ENCODE measurements around the gene AKT3. TPM values are rescaled to one million over a fixed set of nuclear protein-coding genes. Genes with fewer than 3 reads are reported as not detected.

AKT3 gene
- total RNA-seq, 1 donor from 2014 or later: 38.5 TPM

- Mint-ChIP-seq H3K4me3 (no peak overlapping the region), H3K9me3 (no peaks in the 10 kb centered on the region), H3K27ac (no peak overlapping the region), H3K27me3 (no peaks in the 10 kb centered on the region), H3K36me3 (ENCODE audit: low read depth) (peaks cover 2% of the 10 kb centered on the region), H3K4me1 (peaks cover 2% of the 10 kb centered on the region)
- DNase-seq: no peak
- intact Hi-C loops (cut with micrococcal nuclease): loop anchor here (1.0 to 10.0 kb wide), 5 partner anchors 163 to 527 kb away; no protein-coding TSS in a partner anchor
These were observed 101.8 kb downstream of the AKT3 start for GRCh38 chr1:243748227-243748626.

DNA sequence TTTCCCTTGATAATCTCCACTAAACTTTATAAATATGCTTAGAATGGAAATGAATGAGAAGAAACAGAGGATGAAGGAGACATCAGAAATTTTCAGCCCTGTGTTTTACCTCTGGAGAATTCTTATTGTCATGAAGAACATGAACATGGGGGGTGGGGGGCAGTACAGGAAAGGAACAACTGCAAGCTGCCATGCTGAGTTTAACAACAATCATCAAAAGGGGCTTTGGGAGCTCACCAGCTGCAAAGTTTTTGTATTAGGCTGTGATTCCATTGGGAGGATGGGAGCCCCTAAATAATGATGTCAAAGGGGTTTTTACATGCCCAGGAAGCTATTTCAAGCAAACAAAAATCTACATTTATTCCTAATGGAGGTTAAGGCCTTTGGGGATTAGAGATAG is 103.3 kb downstream of the AKT3 start:
- intact Hi-C loops (cut with micrococcal nuclease): loop anchor here (10.0 kb wide), 4 partner anchors 162 to 528 kb away; no protein-coding TSS in a partner anchor
- H3K9me3 Mint-ChIP-seq: no peaks in the 10 kb centered on the region
- no peak overlapping the region for H3K27ac Mint-ChIP-seq
- no peak for DNase-seq
- peaks cover 2% of the 10 kb centered on the region for H3K4me1 Mint-ChIP-seq
- H3K4me3 Mint-ChIP-seq: no peak overlapping the region
- no peaks in the 10 kb centered on the region for H3K27me3 Mint-ChIP-seq
- H3K36me3 Mint-ChIP-seq (ENCODE audit: low read depth): peaks cover 5% of the 10 kb centered on the region

DNA sequence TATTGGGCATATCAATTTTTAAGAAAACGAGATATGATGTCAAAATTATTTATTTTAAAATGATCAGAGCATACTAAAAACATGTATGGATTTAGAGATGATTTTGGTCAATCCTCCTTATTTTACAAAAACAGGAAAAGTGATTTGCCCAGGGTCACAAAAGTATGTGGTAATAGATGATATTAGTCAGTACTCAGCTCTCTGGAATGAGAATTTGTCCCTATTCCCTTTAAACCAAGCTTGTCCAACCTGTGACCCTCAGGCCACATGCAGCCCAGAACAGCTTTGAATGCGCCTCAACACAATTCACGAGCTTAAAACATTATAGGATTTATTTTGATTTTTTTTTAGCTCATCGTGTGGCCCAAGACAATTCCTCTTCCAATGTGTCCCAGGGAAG is 104.7 kb downstream of the AKT3 start:
- no peak for DNase-seq
- Mint-ChIP-seq H3K27me3 (no peaks in the 10 kb centered on the region), H3K27ac (no peak overlapping the region), H3K4me1 (no peaks in the 10 kb centered on the region), H3K9me3 (no peaks in the 10 kb centered on the region), H3K36me3 (ENCODE audit: low read depth) (peaks cover 5% of the 10 kb centered on the region), H3K4me3 (no peak overlapping the region)
- intact Hi-C loops (cut with micrococcal nuclease): loop anchor here (10.0 kb wide), 4 partner anchors 161 to 529 kb away; no protein-coding TSS in a partner anchor

DNA sequence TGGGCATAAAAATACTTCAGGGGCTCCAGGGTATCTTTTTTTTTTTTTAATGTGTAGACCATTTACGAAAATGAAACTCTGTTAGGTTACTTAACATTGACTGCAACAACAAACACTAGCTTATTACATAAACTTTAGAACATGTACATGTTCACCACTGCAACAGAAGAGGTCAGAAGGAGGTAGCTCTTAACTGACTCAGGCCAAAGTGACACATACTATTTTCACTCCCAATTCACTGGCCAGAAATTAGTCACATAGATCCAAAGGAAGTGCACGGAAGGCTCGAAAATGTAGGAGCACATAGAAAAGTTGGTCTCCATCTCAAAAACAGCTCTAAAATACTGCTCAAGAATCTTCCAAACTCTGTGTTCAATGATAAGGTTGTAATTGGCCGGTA is 107.2 kb downstream of the AKT3 start:
- intact Hi-C loops (cut with micrococcal nuclease): loop anchor here (10.0 kb wide), 4 partner anchors 158 to 532 kb away; no protein-coding TSS in a partner anchor
- no peak for DNase-seq
- peaks cover 4% of the 10 kb centered on the region for H3K4me1 Mint-ChIP-seq
- H3K4me3 Mint-ChIP-seq: no peak overlapping the region
- peaks cover 5% of the 10 kb centered on the region for H3K36me3 Mint-ChIP-seq (ENCODE audit: low read depth)
- H3K9me3 Mint-ChIP-seq: no peaks in the 10 kb centered on the region
- H3K27me3 Mint-ChIP-seq: no peaks in the 10 kb centered on the region
- no peak overlapping the region for H3K27ac Mint-ChIP-seq

GRCh38 chr1:243740255-243740999 is 109.6 kb downstream of the AKT3 start:
- Mint-ChIP-seq H3K9me3 (no peaks in the 10 kb centered on the region), H3K27ac (no peak overlapping the region), H3K27me3 (no peaks in the 10 kb centered on the region), H3K4me3 (no peak overlapping the region), H3K36me3 (ENCODE audit: low read depth) (peaks cover 5% of the 10 kb centered on the region), H3K4me1 (peaks cover 6% of the 10 kb centered on the region)
- intact Hi-C loops (cut with micrococcal nuclease): loop anchor here (10.0 kb wide), 4 partner anchors 156 to 534 kb away; no protein-coding TSS in a partner anchor
- DNase-seq: no peak

GRCh38 chr1:243739335-243740003 is 110.6 kb downstream of the AKT3 start:
- DNase-seq: no peak
- peaks cover 5% of the 10 kb centered on the region for H3K36me3 Mint-ChIP-seq (ENCODE audit: low read depth)
- H3K27ac Mint-ChIP-seq: no peak overlapping the region
- H3K4me1 Mint-ChIP-seq: peaks cover 6% of the 10 kb centered on the region
- H3K27me3 Mint-ChIP-seq: no peaks in the 10 kb centered on the region
- no peak overlapping the region for H3K4me3 Mint-ChIP-seq
- H3K9me3 Mint-ChIP-seq: no peaks in the 10 kb centered on the region
- intact Hi-C loops (cut with micrococcal nuclease): loop anchor here (10.0 kb wide), 4 partner anchors 155 to 535 kb away; no protein-coding TSS in a partner anchor

- no peak for DNase-seq
- Mint-ChIP-seq H3K27ac (no peak overlapping the region), H3K27me3 (no peaks in the 10 kb centered on the region), H3K9me3 (no peaks in the 10 kb centered on the region), H3K36me3 (ENCODE audit: low read depth) (peaks cover 4% of the 10 kb centered on the region), H3K4me1 (peaks cover 7% of the 10 kb centered on the region), H3K4me3 (no peak overlapping the region)
- intact Hi-C loops (cut with micrococcal nuclease): no loop called here
These were observed 112.0 kb downstream of the AKT3 start for GRCh38 chr1:243738020-243738419.

DNA sequence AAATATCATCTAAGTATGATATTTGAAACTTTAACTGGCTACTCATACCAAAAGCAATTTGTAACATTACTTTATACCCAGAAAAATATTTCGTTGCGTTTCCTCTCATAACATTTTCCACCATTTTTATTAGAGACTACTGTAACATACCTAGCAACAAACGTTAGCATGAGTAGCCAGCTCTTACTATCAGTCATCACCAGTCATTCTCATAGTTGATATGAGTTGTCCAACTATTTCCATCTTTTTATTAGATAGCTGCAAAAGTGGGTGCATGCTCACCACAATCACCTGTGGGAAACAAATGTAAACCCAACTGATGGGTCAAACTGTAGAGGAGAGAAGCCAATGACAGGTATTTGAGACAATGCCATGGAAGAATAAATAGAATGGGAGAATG is 114.6 kb downstream of the AKT3 start:
- Mint-ChIP-seq H3K4me1 (peaks cover 9% of the 10 kb centered on the region), H3K4me3 (no peak overlapping the region), H3K36me3 (ENCODE audit: low read depth) (peaks cover 2% of the 10 kb centered on the region), H3K27me3 (no peaks in the 10 kb centered on the region), H3K9me3 (no peaks in the 10 kb centered on the region), H3K27ac (no peak overlapping the region)
- DNase-seq: no peak
- intact Hi-C loops (cut with micrococcal nuclease): no loop called here

GRCh38 chr1:243734308-243734695 is 115.7 kb downstream of the AKT3 start:
- no peak for DNase-seq
- Mint-ChIP-seq H3K36me3 (ENCODE audit: low read depth) (peaks cover 2% of the 10 kb centered on the region), H3K27me3 (no peaks in the 10 kb centered on the region), H3K27ac (no peak overlapping the region), H3K4me3 (no peak overlapping the region), H3K9me3 (peaks cover 6% of the 10 kb centered on the region), H3K4me1 (peaks cover 5% of the 10 kb centered on the region)
- intact Hi-C loops (cut with micrococcal nuclease): no loop called here

- peaks cover 5% of the 10 kb centered on the region for H3K4me1 Mint-ChIP-seq
- no peaks in the 10 kb centered on the region for H3K27me3 Mint-ChIP-seq
- DNase-seq: no peak
- H3K27ac Mint-ChIP-seq: no peak overlapping the region
- intact Hi-C loops (cut with micrococcal nuclease): no loop called here
- no peak overlapping the region for H3K4me3 Mint-ChIP-seq
- peaks cover 6% of the 10 kb centered on the region for H3K9me3 Mint-ChIP-seq
- peaks cover 2% of the 10 kb centered on the region for H3K36me3 Mint-ChIP-seq (ENCODE audit: low read depth)
These were observed 116.3 kb downstream of the AKT3 start for GRCh38 chr1:243733670-243734307.

DNA sequence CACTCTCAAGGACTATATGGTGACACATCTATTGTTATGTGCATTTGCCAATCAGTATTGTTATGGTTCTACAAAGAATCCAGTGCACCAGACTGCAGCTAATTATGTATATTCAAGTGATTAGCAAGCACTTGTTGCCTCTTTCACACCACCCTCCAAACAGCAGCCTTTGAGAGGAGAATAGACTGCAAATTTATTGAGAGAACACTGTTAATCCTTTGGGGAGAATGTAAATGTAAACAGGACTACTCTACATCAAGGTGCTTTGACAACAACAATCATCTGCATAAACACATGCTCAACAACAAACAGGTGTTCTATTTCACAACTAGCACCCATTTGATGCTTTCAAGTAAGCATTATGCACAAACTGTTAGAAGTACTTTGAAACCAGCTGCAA is 117.4 kb downstream of the AKT3 start:
- no peak overlapping the region for H3K27ac Mint-ChIP-seq
- H3K27me3 Mint-ChIP-seq: no peaks in the 10 kb centered on the region
- H3K4me3 Mint-ChIP-seq: no peak overlapping the region
- peaks cover 6% of the 10 kb centered on the region for H3K9me3 Mint-ChIP-seq
- DNase-seq: no peak
- H3K36me3 Mint-ChIP-seq (ENCODE audit: low read depth): peaks cover 2% of the 10 kb centered on the region
- H3K4me1 Mint-ChIP-seq: peaks cover 7% of the 10 kb centered on the region
- intact Hi-C loops (cut with micrococcal nuclease): no loop called here

DNA sequence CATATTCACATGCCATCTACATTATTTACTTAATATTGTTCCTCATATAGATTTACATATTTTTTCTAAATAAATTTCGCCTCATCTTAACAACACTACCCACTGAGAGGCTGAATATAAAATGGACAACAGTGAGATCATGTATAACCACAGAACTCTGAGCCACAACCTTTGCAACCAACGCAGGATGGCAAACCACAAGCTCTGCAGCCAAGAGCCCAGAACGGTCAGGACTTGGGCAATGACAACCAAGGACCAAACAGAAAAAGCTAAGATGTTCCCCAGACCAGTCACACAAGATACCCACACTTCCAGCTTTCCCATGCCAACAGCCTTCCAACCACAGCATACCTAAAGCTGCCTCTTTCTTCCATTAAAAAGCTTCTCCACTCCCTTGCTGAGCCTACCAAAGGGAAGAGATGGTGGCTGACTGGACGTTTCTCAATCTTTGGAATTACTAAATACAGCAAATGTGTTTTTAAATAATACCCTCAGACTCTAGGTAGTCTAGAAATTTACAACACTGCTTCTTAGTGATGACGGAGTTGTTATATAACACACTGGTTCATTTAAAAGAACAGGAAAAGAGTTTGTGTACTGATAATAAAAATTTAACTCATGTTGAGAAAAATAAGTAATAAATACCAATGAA is 117.9 kb downstream of the AKT3 start:
- intact Hi-C loops (cut with micrococcal nuclease): no loop called here
- Mint-ChIP-seq H3K27ac (no peak overlapping the region), H3K9me3 (peaks cover 6% of the 10 kb centered on the region), H3K36me3 (ENCODE audit: low read depth) (peaks cover 2% of the 10 kb centered on the region), H3K27me3 (no peaks in the 10 kb centered on the region), H3K4me1 (peaks cover 7% of the 10 kb centered on the region), H3K4me3 (no peak overlapping the region)
- no peak for DNase-seq

DNA sequence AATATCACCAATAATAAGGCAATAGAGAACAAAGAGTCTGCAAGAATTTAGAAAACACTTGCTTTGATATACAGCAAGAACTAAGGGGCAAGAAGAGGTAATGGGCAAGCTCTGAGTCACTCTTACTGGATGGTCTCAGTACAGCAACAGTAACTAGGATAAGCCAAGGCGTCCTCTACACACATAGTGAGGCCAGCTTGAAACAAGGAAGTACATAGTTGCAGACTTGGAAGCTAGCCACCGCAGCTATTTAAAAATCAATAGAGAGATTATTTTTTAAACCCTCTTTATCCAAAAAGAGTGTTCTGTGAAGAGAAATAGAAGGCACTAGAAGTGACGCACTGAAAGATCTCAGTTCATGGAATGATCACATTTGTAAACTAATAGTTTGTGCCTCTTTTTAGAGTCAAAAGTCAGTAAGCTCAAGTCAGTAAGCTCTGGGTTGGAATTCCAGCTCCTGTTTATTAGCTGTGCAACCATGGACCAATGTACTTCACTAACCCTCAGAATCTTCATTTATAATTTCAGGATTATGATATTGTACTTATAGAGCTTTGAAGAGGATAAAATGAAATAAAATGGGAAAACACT is 118.6 kb downstream of the AKT3 start:
- H3K27ac Mint-ChIP-seq: no peak overlapping the region
- intact Hi-C loops (cut with micrococcal nuclease): no loop called here
- DNase-seq: no peak
- H3K4me3 Mint-ChIP-seq: no peak overlapping the region
- peaks cover 2% of the 10 kb centered on the region for H3K36me3 Mint-ChIP-seq (ENCODE audit: low read depth)
- no peaks in the 10 kb centered on the region for H3K27me3 Mint-ChIP-seq
- peaks cover 7% of the 10 kb centered on the region for H3K4me1 Mint-ChIP-seq
- H3K9me3 Mint-ChIP-seq: peaks cover 6% of the 10 kb centered on the region

Measured in activated CD4-positive, alpha-beta T cell treated with anti-CD3 and anti-CD28 coated beads, Interleukin-2, amount 10 ng/mL, durations not matched to agents 24 days and 14 days (primary cell).